GM20000 (cell line): ENCODE measurements around the gene MTMR2.
"Not testable (repeated sequence)": the region's sequence is repeated elsewhere in the genome, so short reads cannot be mapped to it uniquely, and the experiment has no call there.

Experiments used
- DNase-seq: peaks from one replicate; pipeline ENCODE4 v3.0.0; 2012; ENCODE audit warnings: low spot score
- CTCF ChIP-seq: IDR thresholded peaks from 2 replicates; pipeline ENCODE4 v1.5.1; 2012; ENCODE audit warnings: mild to moderate bottlenecking, control low read depth; ENCODE audit errors: extremely low read depth, missing control alignments

Gene MTMR2

GRCh38 chr11:95833378-95833777, 90.5 kb downstream of the MTMR2 start:
- no peak for DNase-seq
- TF ChIP-seq CTCF: no peak

- DNase-seq: no peak
- no peak for TF ChIP-seq CTCF
Measured at GRCh38 chr11:95832763-95833162, 91.1 kb downstream of the MTMR2 start.

GRCh38 chr11:95831198-95831883, 92.6 kb downstream of the MTMR2 start:
- no peak for DNase-seq
- no peak for TF ChIP-seq CTCF

- DNase-seq: no peak
- no peak for TF ChIP-seq CTCF
Measured at GRCh38 chr11:95829580-95830259, 94.2 kb downstream of the MTMR2 start.

- no peak for TF ChIP-seq CTCF
- DNase-seq: no peak
Measured at GRCh38 chr11:95827696-95828095, 96.2 kb downstream of the MTMR2 start.

GRCh38 chr11:95821640-95822039, 102.3 kb downstream of the MTMR2 start:
- no peak for DNase-seq
- no peak for TF ChIP-seq CTCF

GRCh38 chr11:95816037-95816436, 107.9 kb downstream of the MTMR2 start:
- DNase-seq: no peak
- no peak for TF ChIP-seq CTCF

GRCh38 chr11:95811052-95811451, 112.9 kb downstream of the MTMR2 start:
- DNase-seq: not testable (repeated sequence)

GRCh38 chr11:95806464-95806863, 117.4 kb downstream of the MTMR2 start:
- DNase-seq: not testable (repeated sequence)
